GM12892 (cell line): Measurements from ENCODE around the gene ZC3H7B.

Source experiments
- POLR2A ChIP-seq: IDR thresholded peaks from 2 replicates; pipeline ENCODE4 v1.6.1; 2011; ENCODE audit warnings: low read depth, low read length, control low read depth
- POLR2AphosphoS5 ChIP-seq: IDR thresholded peaks from 2 replicates; pipeline ENCODE4 v1.6.1; 2011; ENCODE audit warnings: low read depth, low read length, control low read depth
- TAF1 ChIP-seq: IDR thresholded peaks from 2 replicates; pipeline ENCODE4 v1.6.1; 2011; ENCODE audit warnings: low read depth, mild to moderate bottlenecking, control low read depth, low read length, borderline replicate concordance

DNA sequence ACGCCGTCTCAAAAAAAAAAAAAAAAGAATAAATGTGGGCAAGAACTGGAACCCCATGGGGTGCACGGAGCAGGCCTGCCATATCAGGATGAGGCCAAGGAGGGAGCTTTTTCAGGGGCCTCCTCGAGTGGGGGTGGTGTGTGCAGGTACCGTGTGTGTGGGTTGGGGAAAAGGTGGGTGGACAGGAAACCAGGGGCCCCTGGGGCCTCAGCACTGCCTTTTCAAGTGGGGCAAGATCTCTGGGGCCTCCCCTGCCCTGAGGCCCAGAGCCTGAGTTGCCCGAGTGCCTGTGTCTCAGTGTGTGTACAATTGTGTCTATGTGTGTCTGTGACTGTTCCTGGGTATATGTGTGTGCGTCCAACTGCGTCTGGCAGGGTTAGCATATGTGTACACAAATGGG, 104.3 kb downstream of the ZC3H7B start:
- no peak for TF ChIP-seq POLR2AphosphoS5
- TF ChIP-seq TAF1 = no peak
- TF ChIP-seq POLR2A = peak; percentile 37; the same call in 1 of the 2 replicates
